Activated CD8-positive, alpha-beta memory T cell treated with anti-CD3 and anti-CD28 coated beads for 24 hours (primary cell): ENCODE results near the gene KCNN1.
"Not testable (repeated sequence)": the region's sequence is repeated elsewhere in the genome, so short reads cannot be mapped to it uniquely, and the experiment has no call there.

Experiments
- DNase-seq: peaks from one replicate; pipeline ENCODE4 v3.0.0-alpha.2; 2020

Gene KCNN1

GRCh38 chr19:17969096-17969792 lies 2.3 kb downstream of the KCNN1 start:
- no peak for DNase-seq

DNA sequence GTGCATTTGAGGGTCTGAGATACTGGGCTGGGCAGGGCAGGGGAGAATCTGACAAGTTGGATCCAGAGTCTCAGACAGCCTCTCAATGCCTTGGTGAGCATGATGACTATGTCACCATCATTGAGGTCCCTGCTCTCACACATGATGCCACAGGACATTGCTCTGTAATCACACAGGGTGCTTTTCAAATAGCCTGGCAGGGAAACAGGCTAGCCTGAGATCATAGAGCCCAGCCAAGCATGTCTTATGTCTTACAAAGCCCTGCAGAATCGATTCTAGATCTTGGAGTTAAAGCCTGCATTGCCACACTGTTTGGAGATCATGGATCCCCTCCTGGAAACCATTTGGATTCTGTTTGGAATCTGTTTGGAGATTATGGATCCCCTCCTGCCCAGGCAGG lies 5.3 kb downstream of the KCNN1 start:
- no peak for DNase-seq

DNA sequence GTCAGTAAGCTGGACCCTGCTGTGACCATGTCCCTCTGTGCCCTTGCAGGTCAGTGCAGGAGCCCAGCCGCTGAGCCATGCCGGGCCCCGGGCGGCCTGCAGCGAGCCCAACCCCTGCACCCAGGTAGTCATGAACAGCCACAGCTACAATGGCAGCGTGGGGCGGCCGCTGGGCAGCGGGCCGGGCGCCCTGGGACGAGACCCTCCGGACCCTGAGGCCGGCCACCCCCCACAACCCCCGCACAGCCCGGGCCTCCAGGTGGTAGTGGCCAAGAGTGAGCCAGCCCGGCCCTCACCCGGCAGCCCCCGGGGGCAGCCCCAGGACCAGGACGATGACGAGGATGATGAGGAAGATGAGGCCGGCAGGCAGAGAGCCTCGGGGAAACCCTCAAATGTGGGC lies 6.9 kb downstream of the KCNN1 start:
- no peak for DNase-seq

DNA sequence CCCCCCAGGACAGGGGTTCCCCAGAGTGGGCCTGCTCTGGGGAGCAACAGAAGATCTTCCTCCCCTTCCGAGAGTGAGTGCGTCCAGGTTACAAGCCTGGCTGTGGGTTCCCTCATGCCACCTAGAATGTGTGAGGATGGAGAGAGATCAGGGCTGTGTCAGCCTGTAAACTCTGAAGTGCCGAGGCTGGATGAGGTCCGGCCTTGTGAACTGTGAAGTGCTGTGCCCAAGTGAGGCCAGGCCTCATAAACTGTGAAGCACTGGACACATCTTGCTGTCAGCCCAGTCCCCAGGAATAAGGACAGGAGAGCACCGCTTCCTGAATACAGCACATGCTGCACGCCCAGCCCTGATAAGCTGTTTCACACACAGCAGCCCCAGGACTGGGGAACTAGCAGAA lies 7.6 kb downstream of the KCNN1 start:
- DNase-seq = no peak

DNA sequence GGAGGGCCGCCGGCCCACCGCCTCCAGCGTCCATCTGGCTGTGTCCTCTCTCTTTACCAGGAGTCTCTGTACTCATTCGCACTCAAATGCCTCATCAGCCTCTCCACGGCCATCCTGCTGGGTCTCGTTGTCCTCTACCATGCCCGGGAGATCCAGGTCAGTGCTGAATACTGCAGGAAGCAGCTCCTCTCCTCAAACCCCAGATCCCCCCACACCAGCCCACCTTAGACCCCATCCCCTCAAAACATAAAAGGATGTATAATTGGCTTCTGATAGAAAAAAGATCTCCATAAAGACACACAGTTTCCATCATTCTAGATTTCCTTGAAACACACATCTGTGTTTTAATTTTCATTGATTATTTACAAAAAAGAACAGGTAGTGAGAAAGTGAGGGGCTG lies 8.1 kb downstream of the KCNN1 start:
- DNase-seq = no peak

GRCh38 chr19:17977021-17977420 lies 10.1 kb downstream of the KCNN1 start:
- no peak for DNase-seq

GRCh38 chr19:17977488-17977887 lies 10.6 kb downstream of the KCNN1 start:
- DNase-seq = no peak

DNA sequence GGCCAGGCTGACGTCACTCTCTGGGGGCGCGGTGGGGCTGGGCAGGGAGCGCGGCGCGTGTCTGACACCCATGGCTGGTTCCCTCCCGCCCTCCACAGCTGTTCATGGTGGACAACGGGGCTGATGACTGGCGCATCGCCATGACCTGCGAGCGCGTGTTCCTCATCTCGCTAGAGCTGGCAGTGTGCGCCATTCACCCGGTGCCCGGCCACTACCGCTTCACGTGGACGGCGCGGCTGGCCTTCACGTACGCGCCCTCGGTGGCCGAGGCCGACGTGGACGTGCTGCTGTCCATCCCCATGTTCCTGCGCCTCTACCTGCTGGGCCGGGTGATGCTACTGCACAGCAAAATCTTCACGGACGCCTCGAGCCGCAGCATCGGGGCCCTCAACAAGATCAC lies 14.7 kb downstream of the KCNN1 start:
- no peak for DNase-seq

DNA sequence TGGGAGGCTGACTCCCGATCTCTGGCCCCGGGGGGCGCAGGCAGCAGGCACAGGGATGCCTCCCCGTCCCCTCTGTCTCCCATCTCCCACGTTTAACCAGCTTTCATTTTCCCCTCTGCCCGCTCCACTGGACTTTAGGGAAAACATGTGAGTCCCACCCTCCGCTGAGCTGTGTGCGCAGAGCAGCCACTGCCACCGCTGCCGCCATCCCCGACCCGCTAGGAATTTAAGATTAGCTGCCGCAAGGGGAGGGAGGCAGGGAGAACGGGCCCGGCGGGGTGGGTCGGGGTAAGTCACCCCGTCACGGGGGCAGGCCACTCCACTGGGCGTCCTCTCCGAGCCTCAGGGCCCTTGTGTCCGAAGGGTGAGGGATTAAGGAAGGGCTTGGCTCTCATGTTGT lies 15.5 kb downstream of the KCNN1 start:
- no peak for DNase-seq

- no peak for DNase-seq
Observed at GRCh38 chr19:17985037-17985818, 18.3 kb downstream of the KCNN1 start.

DNA sequence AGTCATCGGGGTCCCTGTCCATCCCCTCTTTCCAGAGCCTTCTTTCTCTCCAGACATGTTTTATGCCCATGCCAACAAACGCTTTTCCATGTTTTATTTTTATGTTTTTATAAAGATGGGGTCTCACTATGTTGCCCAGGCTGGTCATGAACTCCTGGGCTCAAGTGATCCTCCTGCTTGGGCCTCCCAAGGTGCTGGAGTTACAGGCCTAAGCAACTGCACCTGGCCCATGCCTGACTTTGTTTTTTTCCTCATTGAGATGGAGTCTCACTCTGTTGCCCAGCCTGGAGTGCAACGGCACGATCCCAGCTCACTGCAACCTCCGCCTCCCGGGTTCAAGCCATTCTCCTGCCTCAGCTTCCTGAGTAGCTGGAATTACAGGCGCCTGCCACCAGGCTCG lies 19.7 kb downstream of the KCNN1 start:
- DNase-seq = not testable (repeated sequence)

DNA sequence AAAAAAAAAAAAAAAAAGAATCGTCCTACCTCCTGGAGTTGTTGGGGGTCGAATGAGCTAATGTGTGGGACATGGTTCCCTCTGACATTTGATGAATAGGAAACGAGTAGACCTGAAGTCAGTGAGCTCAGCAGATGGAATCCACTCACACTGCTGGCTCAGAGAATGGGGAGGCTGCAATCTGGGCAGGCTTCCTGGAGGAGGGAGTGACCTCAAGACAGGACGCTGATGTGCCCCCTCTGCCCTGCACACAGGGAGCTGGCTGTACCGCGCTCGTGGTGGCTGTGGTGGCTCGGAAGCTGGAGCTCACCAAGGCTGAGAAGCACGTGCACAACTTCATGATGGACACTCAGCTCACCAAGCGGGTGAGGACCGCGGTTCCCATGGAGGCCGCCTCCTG lies 21.3 kb downstream of the KCNN1 start:
- DNase-seq = no peak

GRCh38 chr19:17989425-17990094 lies 22.7 kb downstream of the KCNN1 start:
- DNase-seq = no peak

- no peak for DNase-seq
Observed at GRCh38 chr19:17993076-17993813, 26.3 kb downstream of the KCNN1 start.

DNA sequence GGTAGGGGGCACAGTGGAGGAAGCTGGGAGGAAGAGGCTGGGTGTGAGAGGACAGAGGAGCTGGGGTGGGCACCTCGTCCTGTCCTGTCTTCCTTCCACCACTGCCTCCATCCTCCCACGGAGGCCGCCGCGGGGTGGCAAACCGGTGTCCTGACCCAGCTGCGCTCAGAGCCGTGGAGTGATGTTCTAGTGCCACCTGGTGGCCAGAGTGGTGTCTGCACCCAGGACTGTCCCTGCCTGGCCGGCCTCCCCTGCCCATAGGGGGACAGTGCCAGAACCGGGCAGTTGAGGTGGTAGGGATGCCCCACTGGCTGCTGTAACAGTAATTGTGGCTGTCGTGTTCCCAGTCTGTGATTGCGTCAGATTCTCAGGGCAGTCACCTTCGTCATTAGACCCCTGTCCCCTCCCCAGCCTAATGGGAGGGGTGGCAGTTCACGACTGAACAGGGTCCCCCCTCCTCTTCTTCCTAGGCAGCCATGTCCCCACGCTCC lies 30.0 kb downstream of the KCNN1 start:
- DNase-seq = peak; percentile 98

GRCh38 chr19:17997969-17998826 lies 31.3 kb downstream of the KCNN1 start:
- no peak for DNase-seq

- DNase-seq = no peak
Observed at GRCh38 chr19:17998827-17999150, 31.9 kb downstream of the KCNN1 start.

DNA sequence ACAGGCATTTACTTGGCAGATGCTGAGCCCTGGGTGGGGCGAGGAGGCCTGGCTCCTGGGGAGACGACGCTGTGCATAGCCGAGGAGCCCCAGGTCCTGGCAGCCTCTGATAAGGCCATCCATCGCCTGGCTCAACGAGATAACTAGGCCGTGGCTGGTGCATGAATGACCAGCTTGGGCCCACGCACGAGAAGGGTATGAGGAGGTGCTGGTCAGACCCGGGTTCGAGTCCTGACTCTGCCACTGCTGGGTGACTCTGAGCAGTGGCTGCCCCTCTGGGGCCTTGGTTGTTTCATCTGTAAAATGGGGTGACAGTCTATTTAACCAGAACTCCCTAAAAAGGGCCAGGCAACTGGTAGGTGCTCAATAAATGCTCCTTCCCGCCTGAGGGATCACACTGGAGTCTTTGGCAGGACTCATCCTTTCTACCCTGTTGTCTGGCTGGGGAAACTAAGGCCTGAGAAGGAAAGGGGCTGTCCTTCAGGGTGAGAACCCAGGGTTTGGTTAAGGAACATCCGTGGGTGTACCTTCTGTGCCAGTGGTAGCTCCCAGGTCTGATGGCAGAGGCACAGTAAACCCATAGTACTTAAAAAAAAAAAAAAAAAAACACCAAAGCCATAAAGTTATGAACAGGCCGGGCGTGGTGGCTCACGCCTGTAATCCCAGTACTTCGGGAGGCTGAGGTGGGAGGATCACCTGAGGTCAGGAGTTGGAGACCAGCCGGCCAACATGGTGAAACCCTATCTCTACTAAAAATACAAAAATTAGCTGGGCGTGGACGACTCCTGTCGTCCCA lies 33.0 kb downstream of the KCNN1 start:
- no peak for DNase-seq

- no peak for DNase-seq
Observed at GRCh38 chr19:18000480-18000914, 33.6 kb downstream of the KCNN1 start.

DNA sequence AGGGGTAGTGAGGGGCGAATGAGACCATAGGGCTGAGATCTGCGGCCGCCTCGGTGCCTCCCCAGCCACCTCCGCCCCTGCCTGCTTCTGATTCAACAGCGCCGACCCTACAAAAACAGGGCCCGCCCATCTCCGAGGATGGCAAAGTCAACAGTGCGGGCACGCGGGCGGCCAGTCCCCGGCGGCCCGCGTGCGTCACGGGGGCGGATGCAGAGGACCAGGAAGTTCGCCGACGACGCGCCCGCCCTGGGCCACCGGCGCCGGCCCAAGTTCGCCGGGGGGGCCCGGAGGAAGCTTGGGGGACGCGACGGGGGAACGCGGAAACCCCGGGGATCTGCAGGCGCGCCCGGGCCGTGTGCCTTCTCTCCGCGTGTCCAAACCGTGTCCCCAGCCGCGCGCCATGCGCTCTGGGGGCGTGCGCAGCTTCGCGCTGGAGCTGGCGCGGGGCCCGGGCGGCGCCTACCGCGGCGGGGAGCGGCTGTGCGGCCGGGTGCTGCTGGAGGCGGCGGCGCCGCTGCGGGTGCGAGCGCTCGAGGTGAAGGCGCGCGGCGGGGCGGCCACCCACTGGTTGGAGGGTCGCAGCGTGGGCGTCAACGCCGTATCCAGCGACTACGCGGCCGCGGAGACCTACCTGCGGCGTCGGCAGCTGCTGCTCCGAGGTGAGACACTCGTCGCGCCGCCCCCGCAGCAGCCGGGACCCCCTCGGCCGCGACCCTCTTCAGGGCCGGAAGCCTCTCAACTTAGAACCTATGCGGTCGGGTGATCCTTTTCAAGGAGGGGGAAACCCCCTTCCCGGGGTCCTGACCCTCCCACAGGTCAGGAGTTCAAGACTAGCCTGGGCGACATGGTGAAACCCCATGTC lies 34.2 kb downstream of the KCNN1 start:
- DNase-seq = peak; percentile 95
